Suprapubic skin (tissue), 4 donors: ENCODE results near the gene ERMAP.

Experiments used
- EP300 ChIP-seq: sonication (generic); formaldehyde crosslinking; IDR thresholded peaks from one replicate; pipeline ENCODE4 v1.6.1; 2017; ENCODE audit warnings: antibody characterized with exemption
- POLR2A ChIP-seq, 2 donors: fragments of 450-650 bp; IDR thresholded peaks; one replicate each; pipeline ENCODE4 v1.6.1; 2017; ENCODE audit warnings: antibody characterized with exemption in 2 of 2, mild to moderate bottlenecking in 2 of 2, moderate library complexity in 2 of 2
- POLR2AphosphoS5 ChIP-seq, 3 donors: sonication (generic); formaldehyde crosslinking; IDR thresholded peaks; one replicate each; pipeline ENCODE4 v1.6.1; 2017; ENCODE audit warnings: antibody characterized with exemption in 3 of 3
- TF ChIP-seq, protein P1 (sequence below), 2 donors: fragments of 200-600 bp in 1 of 2; fragments of 450-650 bp in 1 of 2; sonication (generic) in 1 of 2; IDR thresholded peaks; one replicate each; pipeline ENCODE4 v1.5.1; 2016 to 2019; ENCODE audit warnings: antibody characterized with exemption in 2 of 2, mild to moderate bottlenecking in 1 of 2, moderate library complexity in 1 of 2

DNA sequence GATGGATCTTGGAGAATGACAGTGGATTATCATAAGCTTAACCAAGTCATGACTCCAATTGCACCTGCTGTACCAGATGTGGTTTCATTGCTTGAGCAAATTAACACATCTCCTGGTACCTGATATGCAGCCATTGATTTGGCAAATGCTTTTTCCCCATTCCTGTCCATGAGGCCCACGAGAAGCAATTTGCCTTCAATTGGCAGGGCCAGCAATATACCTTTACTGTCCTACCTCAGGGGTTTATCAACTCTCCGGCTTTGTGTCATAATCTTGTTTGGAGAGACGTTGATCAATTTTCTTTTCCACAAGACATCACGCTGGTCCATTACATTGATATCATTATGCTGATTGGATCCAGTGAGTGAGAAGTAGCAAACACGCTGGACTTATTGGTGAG, 49.6 kb downstream of the ERMAP start:
- TF ChIP-seq, protein P1, sequence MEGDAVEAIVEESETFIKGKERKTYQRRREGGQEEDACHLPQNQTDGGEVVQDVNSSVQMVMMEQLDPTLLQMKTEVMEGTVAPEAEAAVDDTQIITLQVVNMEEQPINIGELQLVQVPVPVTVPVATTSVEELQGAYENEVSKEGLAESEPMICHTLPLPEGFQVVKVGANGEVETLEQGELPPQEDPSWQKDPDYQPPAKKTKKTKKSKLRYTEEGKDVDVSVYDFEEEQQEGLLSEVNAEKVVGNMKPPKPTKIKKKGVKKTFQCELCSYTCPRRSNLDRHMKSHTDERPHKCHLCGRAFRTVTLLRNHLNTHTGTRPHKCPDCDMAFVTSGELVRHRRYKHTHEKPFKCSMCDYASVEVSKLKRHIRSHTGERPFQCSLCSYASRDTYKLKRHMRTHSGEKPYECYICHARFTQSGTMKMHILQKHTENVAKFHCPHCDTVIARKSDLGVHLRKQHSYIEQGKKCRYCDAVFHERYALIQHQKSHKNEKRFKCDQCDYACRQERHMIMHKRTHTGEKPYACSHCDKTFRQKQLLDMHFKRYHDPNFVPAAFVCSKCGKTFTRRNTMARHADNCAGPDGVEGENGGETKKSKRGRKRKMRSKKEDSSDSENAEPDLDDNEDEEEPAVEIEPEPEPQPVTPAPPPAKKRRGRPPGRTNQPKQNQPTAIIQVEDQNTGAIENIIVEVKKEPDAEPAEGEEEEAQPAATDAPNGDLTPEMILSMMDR (IDR thresholded peaks at IDR 0.05), result no peak
- TF ChIP-seq POLR2AphosphoS5 (IDR thresholded peaks at IDR 0.05) (no peak), POLR2A (IDR thresholded peaks at IDR 0.05) (no peak), EP300 (no peak)
